Measurements from ENCODE around the gene JMJD8. TPM values are rescaled to one million over a fixed set of nuclear protein-coding genes. Genes with fewer than 3 reads are reported as not detected.
A peak's percentile ranks its signal among the peaks of the same experiment; 100 is the strongest.

JMJD8 gene
- polyA plus RNA-seq, 3 donors, result 28.7 to 45.3 (median 33.5) TPM

- H3K27ac ChIP-seq (ENCODE audit: low read depth in 1 of 2, low read length in 2 of 2), result no peak overlapping the region
- Mint-ChIP-seq H3K27me3 (ENCODE audit: low read depth in 3 of 3) (peaks cover 11 to 46% (median 20%) of the 10 kb centered on the region in 3 donors), H3K27ac (no peak overlapping the region), H3K9me3 (no peaks in the 10 kb centered on the region), H3K36me3 (peaks cover 10 to 16% of the 10 kb centered on the region in 2 donors), H3K4me1 (peaks cover 7% of the 10 kb centered on the region), H3K4me3 (peak overlapping the region; percentile 67 to 73)
- peak overlapping the region; percentile 94 for H3K4me2 ChIP-seq (replicated peaks; ENCODE audit: extremely low read depth, low read length, poor library complexity, severe bottlenecking)
- peaks cover 16 to 27% of the 10 kb centered on the region in 2 donors for H3K4me1 ChIP-seq (ENCODE audit: control insufficient read depth in 1 of 2, insufficient read depth in 2 of 2, low read length in 2 of 2)
- peaks cover 7 to 24% of the 10 kb centered on the region in 2 donors for H3K36me3 ChIP-seq (replicated peaks in 1 of 2; ENCODE audit: control insufficient read depth in 1 of 2, insufficient read depth in 2 of 2, low read length in 2 of 2)
- no peaks in the 10 kb centered on the region for H3K79me2 ChIP-seq (ENCODE audit: insufficient read depth, low read length)
- H4K20me1 ChIP-seq (ENCODE audit: insufficient read depth, low read length), result peaks cover 10% of the 10 kb centered on the region
- H3K27me3 ChIP-seq (ENCODE audit: control insufficient read depth in 2 of 2, insufficient read depth in 2 of 2, low read length in 2 of 2), result peaks cover 3 to 35% of the 10 kb centered on the region in 2 donors
- peak; percentile 18 to 33 (median 25) for DNase-seq
- peak overlapping the region; percentile 70 for H2AFZ ChIP-seq (ENCODE audit: insufficient read depth, low read depth, low read length, poor library complexity, severe bottlenecking)
- intact Hi-C loops (cut with micrococcal nuclease), result no loop called here
- H3K9me3 ChIP-seq (replicated peaks in 1 of 2; ENCODE audit: control insufficient read depth in 1 of 2, insufficient read depth in 1 of 2, low read length in 2 of 2), result no peaks in the 10 kb centered on the region
- H3K9ac ChIP-seq (ENCODE audit: insufficient read depth, low read length, poor library complexity, severe bottlenecking), result peak overlapping the region; percentile 53
- no peak for TF ChIP-seq CTCF (IDR thresholded peaks at IDR 0.05)
- H3K4me3 ChIP-seq (replicated peaks in 1 of 3; ENCODE audit: low read depth in 2 of 3, low read length in 3 of 3), result peak overlapping the region; percentile 7 to 77 (median 56)
- WGBS (ENCODE audit: insufficient coverage), result under 1% methylated on average over 61 of the region's 61 CpGs
Measured at GRCh38 chr16:727291-727977, 43.3 kb upstream of the JMJD8 start.

GRCh38 chr16:726438-727290 is 42.5 kb upstream of the JMJD8 start, which contains the start of the genes CCDC78 and HAGHL:
Gene CCDC78, minus strand, starts transcription at chr16:726443. Its CDS starts 76 bp downstream, at chr16:726367.
Gene HAGHL, plus strand, starts transcription at chr16:727106. Its CDS starts 404 bp downstream, at chr16:727510.
- H3K9me3 Mint-ChIP-seq, result no peaks in the 10 kb centered on the region
- no peak for TF ChIP-seq CTCF (IDR thresholded peaks at IDR 0.05)
- peak within 1 kb of the TSS; percentile 53 for H3K9ac ChIP-seq (ENCODE audit: insufficient read depth, low read length, poor library complexity, severe bottlenecking)
- H3K4me3 ChIP-seq (replicated peaks in 1 of 3; ENCODE audit: low read depth in 2 of 3, low read length in 3 of 3), result peak within 1 kb of the TSS; percentile 12 to 77 (median 56)
- no peak within 1 kb of the TSS for H3K27ac ChIP-seq (ENCODE audit: low read depth in 1 of 2, low read length in 2 of 2)
- H3K79me2 ChIP-seq (ENCODE audit: insufficient read depth, low read length), result no peaks in the 10 kb centered on the region
- H3K9me3 ChIP-seq (replicated peaks in 1 of 2; ENCODE audit: control insufficient read depth in 1 of 2, insufficient read depth in 1 of 2, low read length in 2 of 2), result no peaks in the 10 kb centered on the region
- peaks cover 17% of the 10 kb centered on the region for H4K20me1 ChIP-seq (ENCODE audit: insufficient read depth, low read length)
- intact Hi-C loops (cut with micrococcal nuclease), result no loop called here
- peak within 1 kb of the TSS; percentile 70 for H2AFZ ChIP-seq (ENCODE audit: insufficient read depth, low read depth, low read length, poor library complexity, severe bottlenecking)
- peak in 1 of 3 donors; percentile 10 for DNase-seq
- H3K4me3 Mint-ChIP-seq, result peak within 1 kb of the TSS; percentile 79 to 82
- H3K36me3 ChIP-seq (replicated peaks in 1 of 2; ENCODE audit: control insufficient read depth in 1 of 2, insufficient read depth in 2 of 2, low read length in 2 of 2), result peaks cover 2 to 16% of the 10 kb centered on the region in 2 donors
- H3K27me3 Mint-ChIP-seq (ENCODE audit: low read depth in 3 of 3), result peaks cover 11 to 46% (median 20%) of the 10 kb centered on the region in 3 donors
- H3K27ac Mint-ChIP-seq, result peak within 1 kb of the TSS in 1 of 7 donors; percentile 55
- H3K36me3 Mint-ChIP-seq, result peaks cover 5 to 9% of the 10 kb centered on the region in 2 donors
- 3% methylated on average over 83 of the region's 88 CpGs for WGBS (ENCODE audit: insufficient coverage)
- peaks cover 3 to 35% of the 10 kb centered on the region in 2 donors for H3K27me3 ChIP-seq (ENCODE audit: control insufficient read depth in 2 of 2, insufficient read depth in 2 of 2, low read length in 2 of 2)
- peaks cover 21 to 33% of the 10 kb centered on the region in 2 donors for H3K4me1 ChIP-seq (ENCODE audit: control insufficient read depth in 1 of 2, insufficient read depth in 2 of 2, low read length in 2 of 2)
- H3K4me2 ChIP-seq (replicated peaks; ENCODE audit: extremely low read depth, low read length, poor library complexity, severe bottlenecking), result peak within 1 kb of the TSS; percentile 94
- peaks cover 9% of the 10 kb centered on the region for H3K4me1 Mint-ChIP-seq
